PC-9 (cell line): ENCODE results near the gene TTC31. TPM values are rescaled to one million over a fixed set of nuclear protein-coding genes. Genes with fewer than 3 reads are reported as not detected.

ENCODE experiments used
- BruUV-seq: library from RNA; stranded (reverse); fragments of 400-500 nt; replicated peaks from 2 replicates; lab custom pipeline; 2021; lab: Mats Ljungman, UMichigan
- CTCF ChIA-PET: fragments of 300-600 bp; sonication (Branson Sonifier 250); formaldehyde crosslinking; loops from one replicate; lab custom pipeline; 2022; ENCODE audit warnings: antibody characterized with exemption; lab: Charles Lee
- POLR2A ChIA-PET: fragments of 300-600 bp; sonication (Branson Sonifier 250); formaldehyde crosslinking; loops from one replicate; lab custom pipeline; 2022; ENCODE audit warnings: antibody characterized with exemption; ENCODE audit not compliant: unreplicated experiment; lab: Charles Lee
- DNase-seq, 2 experiments: peaks; one replicate each; pipeline versions ENCODE4 v3.0.0 to v3.0.0-alpha.2; 2015 to 2022; ENCODE audit warnings: mixed read lengths in 1 of 2
- H2AFZ ChIP-seq: fragments of 200-600 bp; sonication (generic); 2 replicates; pipeline ENCODE4 v1.8.1; 2017; ENCODE audit warnings: antibody characterized with exemption
- H3F3A ChIP-seq: fragments of 200-600 bp; sonication (generic); 2 replicates; pipeline ENCODE4 v1.8.1; 2017; ENCODE audit warnings: antibody characterized with exemption, mild to moderate bottlenecking, low read depth; ENCODE audit not compliant: insufficient read depth
- H3K27ac ChIP-seq: fragments of 200-600 bp; sonication (generic); 2 replicates; pipeline ENCODE4 v1.6.1; 2016; ENCODE audit warnings: mixed run types
- H3K27me3 ChIP-seq: fragments of 200-600 bp; sonication (generic); 2 replicates; pipeline ENCODE4 v1.6.1; 2016; ENCODE audit warnings: low read depth, mixed run types; ENCODE audit not compliant: insufficient read depth
- H3K36me3 ChIP-seq: fragments of 200-600 bp; sonication (generic); 2 replicates; pipeline ENCODE4 v1.6.1; 2016; ENCODE audit warnings: low read depth, mixed run types
- H3K4me1 ChIP-seq: fragments of 200-600 bp; sonication (generic); replicated peaks from 2 replicates; pipeline ENCODE4 v1.6.1; 2016; ENCODE audit warnings: mixed run types; ENCODE audit not compliant: insufficient read depth
- H3K4me2 ChIP-seq: fragments of 200-600 bp; sonication (generic); 2 replicates; pipeline ENCODE4 v1.6.1; 2017; ENCODE audit warnings: mixed run types
- H3K4me3 ChIP-seq: fragments of 200-600 bp; sonication (generic); 2 replicates; pipeline ENCODE4 v1.6.1; 2016; ENCODE audit warnings: mixed run types
- H3K79me2 ChIP-seq: fragments of 200-600 bp; sonication (generic); 2 replicates; pipeline ENCODE4 v1.6.1; 2017; ENCODE audit warnings: low read depth, mixed run types
- H3K9me2 ChIP-seq: fragments of 200-600 bp; sonication (generic); 2 replicates; pipeline ENCODE4 v1.8.1; 2017; ENCODE audit warnings: mild to moderate bottlenecking; ENCODE audit not compliant: insufficient read depth
- H3K9me3 ChIP-seq: fragments of 200-600 bp; sonication (generic); 2 replicates; pipeline ENCODE4 v1.8.1; 2016; ENCODE audit warnings: low read depth; ENCODE audit not compliant: insufficient read depth
- H4K20me1 ChIP-seq: fragments of 200-600 bp; sonication (generic); 2 replicates; pipeline ENCODE4 v1.8.1; 2017; ENCODE audit not compliant: insufficient read depth
- EZH2 ChIP-seq: fragments of 200-600 bp; sonication (generic); IDR thresholded peaks from 2 replicates; pipeline ENCODE4 v1.8.0; 2017; ENCODE audit warnings: antibody characterized with exemption, low read depth
- intact Hi-C: fragments of 100-400 bp; cut with micrococcal nuclease; formaldehyde crosslinking; loops from one replicate; pipeline ENCODE4 v1.10.0; 2022; ENCODE audit not compliant: unreplicated experiment
- total RNA-seq: library from RNA; stranded (reverse); gene quantifications from 2 replicates; pipeline ENCODE4 v1.2.3, GENCODE V29; 2021
- TF ChIP-seq, protein P1 (sequence below): fragments of 200-600 bp; sonication (generic); conservative IDR thresholded peaks from 2 replicates; pipeline ENCODE4 v1.6.1; 2017; ENCODE audit warnings: mixed run types, antibody characterized with exemption, mild to moderate bottlenecking, moderate library complexity

The TTC31 gene
- total RNA-seq, 1 experiment from 2014 or later, result 20.1 TPM

DNA sequence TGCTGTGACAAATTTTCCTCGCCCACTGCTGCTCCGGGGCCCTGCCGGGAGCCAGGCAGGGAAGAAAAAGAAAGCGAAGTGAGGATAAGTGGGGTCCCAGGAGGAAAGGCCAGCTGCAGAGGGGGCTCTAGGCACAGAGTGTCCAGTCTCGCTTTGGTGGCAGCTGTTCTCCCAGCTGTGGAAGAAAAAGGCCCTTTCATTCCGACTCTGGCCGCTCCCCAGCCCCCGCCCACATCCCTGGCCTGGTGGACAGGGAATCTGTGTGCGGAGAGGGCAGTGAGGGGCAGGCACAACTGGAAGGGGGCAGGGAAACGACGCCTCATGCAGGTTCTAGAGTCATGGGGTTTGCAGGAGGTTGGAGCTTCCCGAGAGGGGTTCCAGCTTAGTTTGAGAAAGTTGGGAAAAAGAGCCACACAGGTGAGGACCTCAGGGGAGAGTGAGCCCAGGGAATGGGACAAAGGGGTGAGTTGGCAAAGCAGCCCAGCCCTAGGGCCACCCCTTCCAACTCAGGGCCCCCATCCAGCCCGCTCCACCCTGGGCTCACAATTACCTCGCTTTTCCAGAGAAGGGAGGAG lies 43.0 kb upstream of the TTC31 start:
- H3K9me3 ChIP-seq, result no peaks in the 10 kb centered on the region
- peak overlapping the region; percentile 87 for H2AFZ ChIP-seq
- H4K20me1 ChIP-seq, result peaks cover 35% of the 10 kb centered on the region
- TF ChIP-seq EZH2, result no peak
- TF ChIP-seq, protein P1, sequence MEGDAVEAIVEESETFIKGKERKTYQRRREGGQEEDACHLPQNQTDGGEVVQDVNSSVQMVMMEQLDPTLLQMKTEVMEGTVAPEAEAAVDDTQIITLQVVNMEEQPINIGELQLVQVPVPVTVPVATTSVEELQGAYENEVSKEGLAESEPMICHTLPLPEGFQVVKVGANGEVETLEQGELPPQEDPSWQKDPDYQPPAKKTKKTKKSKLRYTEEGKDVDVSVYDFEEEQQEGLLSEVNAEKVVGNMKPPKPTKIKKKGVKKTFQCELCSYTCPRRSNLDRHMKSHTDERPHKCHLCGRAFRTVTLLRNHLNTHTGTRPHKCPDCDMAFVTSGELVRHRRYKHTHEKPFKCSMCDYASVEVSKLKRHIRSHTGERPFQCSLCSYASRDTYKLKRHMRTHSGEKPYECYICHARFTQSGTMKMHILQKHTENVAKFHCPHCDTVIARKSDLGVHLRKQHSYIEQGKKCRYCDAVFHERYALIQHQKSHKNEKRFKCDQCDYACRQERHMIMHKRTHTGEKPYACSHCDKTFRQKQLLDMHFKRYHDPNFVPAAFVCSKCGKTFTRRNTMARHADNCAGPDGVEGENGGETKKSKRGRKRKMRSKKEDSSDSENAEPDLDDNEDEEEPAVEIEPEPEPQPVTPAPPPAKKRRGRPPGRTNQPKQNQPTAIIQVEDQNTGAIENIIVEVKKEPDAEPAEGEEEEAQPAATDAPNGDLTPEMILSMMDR, result no peak
- no peak for DNase-seq
- POLR2A ChIA-PET, result interaction anchor here (0.7 to 1.1 kb wide), 3 partner anchors 18 to 48 kb away, joined by 3 to 9 read pairs (median 3); partner anchors contain the start of genes CCDC142, TTC31 and WBP1
- no peak overlapping the region; the same call in 1 of the 2 replicates for H3K27ac ChIP-seq
- CTCF ChIA-PET, result interaction anchor here (0.6 kb wide), 2 partner anchors 38 to 1463 kb away, joined by 3 to 5 read pairs; no protein-coding TSS in a partner anchor
- H3K79me2 ChIP-seq, result peaks cover 43% of the 10 kb centered on the region
- H3K4me3 ChIP-seq, result peak overlapping the region; percentile 66
- peaks cover 23% of the 10 kb centered on the region for H3F3A ChIP-seq
- H3K9me2 ChIP-seq, result no peaks in the 10 kb centered on the region
- intact Hi-C loops, result loop anchor here (1.0 kb wide), 2 partner anchors 18 to 89 kb away; partner anchors contain the start of genes AUP1, HTRA2 and WBP1
- BruUV-seq, result no TSS peak
- peaks cover 17% of the 10 kb centered on the region for H3K4me1 ChIP-seq
- peak overlapping the region; percentile 93 for H3K4me2 ChIP-seq
- 0 out of 2 replicates have a peak, but pooled peaks cover 4% of the 10 kb centered on the region for H3K36me3 ChIP-seq
- no peaks in the 10 kb centered on the region for H3K27me3 ChIP-seq

DNA sequence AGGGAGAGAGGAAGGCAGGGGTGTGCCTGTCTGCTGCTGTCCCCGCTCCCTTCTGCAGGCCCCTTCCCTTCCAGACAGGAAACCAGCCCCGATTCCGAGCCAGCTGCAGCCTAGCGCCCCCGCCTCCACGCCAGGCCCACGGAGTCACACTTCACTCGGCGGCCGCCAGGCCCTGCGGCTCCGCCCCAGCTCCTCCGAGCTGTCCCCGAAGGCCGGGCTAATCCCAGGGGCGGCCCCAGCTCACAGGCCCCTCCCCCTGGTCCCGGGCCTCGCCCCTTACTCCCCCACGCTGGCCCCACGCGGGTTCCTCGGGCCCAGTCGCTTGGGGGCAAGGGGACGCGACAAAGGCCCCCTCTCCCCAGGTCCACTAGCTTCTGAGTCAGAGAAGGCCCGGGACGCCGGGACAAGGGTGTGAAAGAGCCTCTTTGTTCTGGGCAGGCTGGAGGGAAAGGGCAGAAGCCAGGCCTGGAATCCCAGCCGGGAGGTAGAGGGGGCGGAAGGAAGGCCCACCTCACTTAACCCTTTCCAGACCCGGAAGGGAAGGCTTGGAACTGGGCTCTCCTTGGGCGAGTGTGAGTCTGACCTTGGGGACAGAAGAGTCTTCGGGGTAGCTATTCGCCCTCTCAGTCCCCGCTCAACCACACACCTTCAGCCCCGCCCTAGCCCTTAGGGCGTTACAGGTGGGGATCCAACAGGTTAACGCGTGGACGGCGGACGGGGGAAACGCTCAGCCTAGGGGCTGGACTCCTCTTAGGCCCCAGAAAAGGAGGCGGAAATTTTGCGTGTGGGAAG lies 42.3 kb upstream of the TTC31 start:
- Histone ChIP-seq H3K4me2 (peak overlapping the region; percentile 93), H3F3A (peaks cover 23% of the 10 kb centered on the region), H3K9me3 (no peaks in the 10 kb centered on the region), H3K27me3 (no peaks in the 10 kb centered on the region), H2AFZ (peak overlapping the region; percentile 87), H3K36me3 (0 out of 2 replicates have a peak, but pooled peaks cover 4% of the 10 kb centered on the region), H3K79me2 (peaks cover 37% of the 10 kb centered on the region), H3K9me2 (no peaks in the 10 kb centered on the region), H4K20me1 (peaks cover 29% of the 10 kb centered on the region), H3K4me1 (peaks cover 17% of the 10 kb centered on the region), H3K27ac (peak overlapping the region; percentile 64), H3K4me3 (peak overlapping the region; percentile 66)
- peak; percentile 68 to 87 for DNase-seq
- ChIA-PET POLR2A (interaction anchor here (0.7 to 1.1 kb wide), 4 partner anchors 12 to 48 kb away, joined by 3 to 9 read pairs (median 6); partner anchors contain the start of genes CCDC142, TTC31 and WBP1), CTCF (interaction anchor here (0.6 kb wide), 2 partner anchors 39 to 1463 kb away, joined by 3 to 5 read pairs; no protein-coding TSS in a partner anchor)
- BruUV-seq, result no TSS peak
- no peak for TF ChIP-seq EZH2
- TF ChIP-seq, protein P1, result no peak
- intact Hi-C loops, result loop anchor here (1.0 kb wide), 2 partner anchors 18 to 89 kb away; partner anchors contain the start of genes AUP1, HTRA2 and WBP1

DNA sequence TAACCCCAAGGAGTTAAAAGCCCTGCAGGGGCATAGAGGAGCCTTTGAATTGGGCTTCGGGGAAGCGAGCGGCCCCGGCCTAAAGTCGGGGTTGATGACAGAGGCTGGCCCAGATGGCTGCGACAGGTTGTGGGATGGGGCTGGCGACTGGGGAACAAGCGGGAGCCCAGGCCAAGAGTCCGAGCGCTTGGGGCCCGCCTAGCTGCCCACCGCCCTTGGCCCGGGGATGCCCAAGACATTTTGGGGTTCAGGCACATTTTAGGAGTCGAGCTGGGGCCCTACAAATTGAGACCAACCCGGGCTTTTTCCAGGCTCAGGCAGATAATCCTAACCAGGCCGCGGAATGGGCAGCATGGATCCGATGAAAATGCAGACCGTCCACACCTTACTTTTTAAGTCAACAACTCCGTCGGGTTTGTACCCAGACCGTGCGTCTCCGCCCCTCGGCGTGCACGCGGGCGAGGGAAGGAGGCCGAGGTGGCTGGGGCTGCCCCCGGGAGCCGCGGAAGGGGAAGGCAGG lies 41.7 kb upstream of the TTC31 start:
- H3F3A ChIP-seq, result peaks cover 23% of the 10 kb centered on the region
- peak overlapping the region; percentile 66 for H3K4me3 ChIP-seq
- ChIA-PET CTCF (no interaction called here), POLR2A (interaction anchor here (0.8 to 1.1 kb wide), 2 partner anchors 11 to 42 kb away, joined by 3 to 8 read pairs; partner anchors contain the start of genes CCDC142 and TTC31)
- H3K36me3 ChIP-seq, result 0 out of 2 replicates have a peak, but pooled peaks cover 4% of the 10 kb centered on the region
- intact Hi-C loops, result no loop called here
- DNase-seq, result no peak
- H2AFZ ChIP-seq, result peak overlapping the region; percentile 87
- peak overlapping the region; percentile 64 for H3K27ac ChIP-seq
- peaks cover 29% of the 10 kb centered on the region for H4K20me1 ChIP-seq
- no peaks in the 10 kb centered on the region for H3K9me3 ChIP-seq
- no peaks in the 10 kb centered on the region for H3K27me3 ChIP-seq
- peaks cover 37% of the 10 kb centered on the region for H3K79me2 ChIP-seq
- no peaks in the 10 kb centered on the region for H3K9me2 ChIP-seq
- peaks cover 17% of the 10 kb centered on the region for H3K4me1 ChIP-seq
- BruUV-seq, result TSS peak; percentile 45
- TF ChIP-seq EZH2, result no peak
- TF ChIP-seq, protein P1, result no peak
- peak overlapping the region; percentile 93 for H3K4me2 ChIP-seq
